Measurements from ENCODE around the gene OPA1.

Gene OPA1

DNA sequence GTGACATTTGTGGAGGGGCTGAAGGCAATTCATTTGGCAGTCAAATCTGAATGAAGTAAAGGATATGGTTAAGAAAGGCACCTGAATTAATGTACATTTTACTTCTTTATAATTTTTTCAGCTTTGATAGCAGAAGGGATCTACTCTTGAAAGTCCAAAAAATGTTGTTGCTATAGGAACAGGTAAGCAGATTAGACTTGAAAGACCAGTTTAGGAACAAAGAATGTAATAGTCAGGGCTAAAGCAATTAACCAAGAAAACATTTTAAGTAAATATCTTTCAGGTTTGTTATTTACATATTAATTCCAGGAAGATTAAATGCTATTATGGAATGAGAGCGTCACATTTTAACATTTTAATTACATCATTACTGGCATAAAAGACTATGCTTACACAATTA, 39.4 kb upstream of the OPA1 start:
- H3K4me3 ChIP-seq (ENCODE audit: low read depth, low read length): no peak overlapping the region
- TF ChIP-seq, protein P1, sequence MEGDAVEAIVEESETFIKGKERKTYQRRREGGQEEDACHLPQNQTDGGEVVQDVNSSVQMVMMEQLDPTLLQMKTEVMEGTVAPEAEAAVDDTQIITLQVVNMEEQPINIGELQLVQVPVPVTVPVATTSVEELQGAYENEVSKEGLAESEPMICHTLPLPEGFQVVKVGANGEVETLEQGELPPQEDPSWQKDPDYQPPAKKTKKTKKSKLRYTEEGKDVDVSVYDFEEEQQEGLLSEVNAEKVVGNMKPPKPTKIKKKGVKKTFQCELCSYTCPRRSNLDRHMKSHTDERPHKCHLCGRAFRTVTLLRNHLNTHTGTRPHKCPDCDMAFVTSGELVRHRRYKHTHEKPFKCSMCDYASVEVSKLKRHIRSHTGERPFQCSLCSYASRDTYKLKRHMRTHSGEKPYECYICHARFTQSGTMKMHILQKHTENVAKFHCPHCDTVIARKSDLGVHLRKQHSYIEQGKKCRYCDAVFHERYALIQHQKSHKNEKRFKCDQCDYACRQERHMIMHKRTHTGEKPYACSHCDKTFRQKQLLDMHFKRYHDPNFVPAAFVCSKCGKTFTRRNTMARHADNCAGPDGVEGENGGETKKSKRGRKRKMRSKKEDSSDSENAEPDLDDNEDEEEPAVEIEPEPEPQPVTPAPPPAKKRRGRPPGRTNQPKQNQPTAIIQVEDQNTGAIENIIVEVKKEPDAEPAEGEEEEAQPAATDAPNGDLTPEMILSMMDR (IDR thresholded peaks at IDR 0.05; ENCODE audit: low read depth, low read length): no peak

DNA sequence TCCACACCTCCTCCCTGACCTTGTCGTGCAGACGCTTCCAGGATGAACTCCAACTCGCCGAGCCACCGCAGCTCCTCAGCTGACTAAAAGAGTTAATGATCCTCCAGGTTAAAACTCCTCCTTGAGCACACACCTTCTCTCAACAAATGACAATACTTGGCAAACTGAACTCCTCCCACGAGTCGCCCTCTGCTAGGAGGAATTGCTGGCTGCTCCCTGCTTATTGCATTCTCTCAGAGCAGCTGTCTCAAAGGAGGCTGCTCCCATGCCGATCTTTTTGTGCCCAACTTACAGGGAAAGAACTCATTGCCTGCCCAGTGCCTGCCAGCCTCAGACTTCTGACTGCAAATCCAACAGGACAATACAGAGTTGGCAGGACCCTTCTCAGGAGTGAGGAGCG, 38.2 kb upstream of the OPA1 start, which contains the start of gene ATP13A4:
TSS of gene ATP13A4 (minus strand) at position 85 of the 400 bp plus-strand sequence. CDS start 96 bp downstream, outside the sequence.
- no peak within 1 kb of the TSS for H3K4me3 ChIP-seq (ENCODE audit: low read depth, low read length)
- TF ChIP-seq, protein P1 (IDR thresholded peaks at IDR 0.05; ENCODE audit: low read depth, low read length): no peak

GRCh38 chr3:193556841-193557240, 36.2 kb upstream of the OPA1 start:
- TF ChIP-seq, protein P1 (IDR thresholded peaks at IDR 0.05; ENCODE audit: low read depth, low read length): no peak
- no peak overlapping the region for H3K4me3 ChIP-seq (ENCODE audit: low read depth, low read length)

DNA sequence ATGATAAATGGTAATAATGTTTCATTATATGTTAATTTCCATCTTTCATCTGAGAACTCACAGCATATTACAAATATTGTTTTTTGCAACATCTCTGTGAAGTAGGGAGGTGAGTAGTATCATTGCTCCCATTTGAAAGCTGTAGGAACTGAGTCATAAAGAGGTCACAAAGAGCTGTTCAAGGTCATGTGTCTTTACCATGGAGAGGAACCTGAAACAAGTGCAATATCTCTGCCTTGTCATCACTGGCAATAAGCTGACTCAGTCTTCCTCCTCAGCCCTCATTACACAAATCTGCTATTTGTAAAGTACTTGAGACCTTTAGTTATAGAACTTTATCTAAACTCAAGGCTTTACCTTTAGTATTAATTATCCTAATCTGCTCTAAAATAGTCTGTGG, 33.9 kb upstream of the OPA1 start:
- H3K4me3 ChIP-seq (ENCODE audit: low read depth, low read length): no peak overlapping the region
- TF ChIP-seq, protein P1 (IDR thresholded peaks at IDR 0.05; ENCODE audit: low read depth, low read length): no peak

- H3K4me3 ChIP-seq (ENCODE audit: low read depth, low read length): no peak overlapping the region
- TF ChIP-seq, protein P1 (IDR thresholded peaks at IDR 0.05; ENCODE audit: low read depth, low read length): no peak
Measured at GRCh38 chr3:193560091-193560490, 32.9 kb upstream of the OPA1 start.

- TF ChIP-seq, protein P1 (IDR thresholded peaks at IDR 0.05; ENCODE audit: low read depth, low read length): no peak
- H3K4me3 ChIP-seq (ENCODE audit: low read depth, low read length): no peak overlapping the region
Measured at GRCh38 chr3:193560870-193561269, 32.1 kb upstream of the OPA1 start.

GRCh38 chr3:193563426-193563825, 29.6 kb upstream of the OPA1 start:
- TF ChIP-seq, protein P1 (IDR thresholded peaks at IDR 0.05; ENCODE audit: low read depth, low read length): no peak
- H3K4me3 ChIP-seq (ENCODE audit: low read depth, low read length): no peak overlapping the region
